GM12875 (cell line): Measurements from ENCODE around the gene UNC45B.
"Not testable (repeated sequence)": the region's sequence is repeated elsewhere in the genome, so short reads cannot be mapped to it uniquely, and the experiment has no call there.

ENCODE experiments used
- H3K4me3 ChIP-seq: one replicate; pipeline ENCODE4 v1.5.1; 2011; ENCODE audit warnings: low read depth, low read length, control low read depth
- CTCF ChIP-seq: IDR thresholded peaks from 2 replicates; pipeline ENCODE4 v1.5.1; 2011; ENCODE audit warnings: low read depth, mild to moderate bottlenecking, control low read depth, inconsistent platforms, low read length, moderate library complexity, borderline replicate concordance; ENCODE audit not compliant: insufficient read depth

Gene UNC45B

DNA sequence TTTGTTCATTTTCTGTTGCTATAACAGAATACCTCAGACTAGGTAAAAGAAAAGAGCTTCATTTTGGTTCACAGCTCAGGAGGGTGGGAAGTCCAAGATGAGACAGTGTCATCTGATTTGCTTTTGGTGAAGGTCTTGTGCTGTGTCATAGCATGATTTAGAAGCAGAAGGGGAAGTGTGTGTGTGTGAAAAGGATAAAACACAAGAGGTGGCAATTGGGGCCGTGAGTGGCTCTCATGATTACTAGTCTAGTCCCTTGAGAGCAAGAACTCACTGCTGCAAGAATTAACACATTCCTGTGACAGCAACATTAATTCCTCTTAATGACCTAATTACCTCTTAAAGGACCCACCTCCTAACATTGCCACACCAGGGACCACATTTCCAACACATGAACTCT lies 38.2 kb downstream of the UNC45B start:
- TF ChIP-seq CTCF, result no peak
- H3K4me3 ChIP-seq, result no peak overlapping the region

DNA sequence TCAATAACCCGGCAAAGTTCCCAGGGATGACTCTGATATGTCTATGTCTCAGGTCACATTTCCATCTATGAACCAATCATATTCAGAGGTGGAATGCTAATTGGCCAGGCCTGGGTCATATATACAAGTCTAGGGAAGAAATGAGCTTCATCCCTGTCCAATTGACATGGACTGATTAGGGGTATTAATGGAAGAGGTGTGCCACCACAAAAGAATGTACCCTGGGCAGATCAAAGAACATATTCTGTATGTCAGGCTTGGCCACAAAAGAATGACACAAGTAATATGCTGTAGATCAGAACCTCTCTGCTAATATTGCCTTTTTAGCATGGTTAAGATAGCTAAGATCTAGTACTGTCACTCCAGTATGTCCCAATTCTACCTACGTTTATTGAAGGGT lies 39.9 kb downstream of the UNC45B start:
- no peak overlapping the region for H3K4me3 ChIP-seq
- TF ChIP-seq CTCF, result no peak

GRCh38 chr17:35188111-35188510 lies 40.5 kb downstream of the UNC45B start:
- TF ChIP-seq CTCF, result no peak
- no peak overlapping the region for H3K4me3 ChIP-seq

GRCh38 chr17:35189291-35189690 lies 41.7 kb downstream of the UNC45B start:
- no peak for TF ChIP-seq CTCF
- no peak overlapping the region for H3K4me3 ChIP-seq

DNA sequence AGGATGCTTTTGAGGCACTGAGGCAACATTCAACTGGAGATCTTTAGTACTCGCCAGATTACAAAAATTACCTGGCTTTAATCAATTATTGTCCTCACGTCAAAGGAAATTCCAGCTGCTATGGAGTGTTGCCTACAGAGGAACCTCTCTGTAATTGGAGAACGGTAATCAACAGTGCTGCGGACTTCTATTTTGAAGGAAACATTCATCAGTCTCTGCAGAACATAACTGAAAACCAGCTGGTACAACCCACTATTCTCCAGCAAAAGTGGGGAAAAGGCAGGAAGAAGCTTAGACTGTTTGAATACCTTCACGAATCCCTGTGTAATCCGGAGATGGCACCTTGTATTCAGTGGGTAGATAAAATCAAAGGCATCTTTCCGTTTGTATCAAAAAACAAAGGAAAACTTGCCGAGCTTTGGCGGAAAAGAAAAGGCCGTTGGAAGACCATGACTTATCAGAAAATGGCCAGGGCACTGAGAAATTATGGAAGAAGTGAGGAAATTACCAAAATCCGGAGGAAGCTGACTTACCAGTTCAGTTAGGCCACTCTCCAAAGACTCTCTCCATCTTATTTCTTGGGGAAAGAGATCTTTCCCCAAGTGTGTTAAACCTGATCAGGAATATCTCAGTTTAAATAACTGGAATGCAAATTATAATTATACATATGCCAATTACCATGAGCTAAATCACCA lies 43.5 kb downstream of the UNC45B start:
- no peak for TF ChIP-seq CTCF
- H3K4me3 ChIP-seq, result no peak overlapping the region

GRCh38 chr17:35192708-35193107 lies 45.1 kb downstream of the UNC45B start:
- no peak for TF ChIP-seq CTCF
- H3K4me3 ChIP-seq, result no peak overlapping the region

DNA sequence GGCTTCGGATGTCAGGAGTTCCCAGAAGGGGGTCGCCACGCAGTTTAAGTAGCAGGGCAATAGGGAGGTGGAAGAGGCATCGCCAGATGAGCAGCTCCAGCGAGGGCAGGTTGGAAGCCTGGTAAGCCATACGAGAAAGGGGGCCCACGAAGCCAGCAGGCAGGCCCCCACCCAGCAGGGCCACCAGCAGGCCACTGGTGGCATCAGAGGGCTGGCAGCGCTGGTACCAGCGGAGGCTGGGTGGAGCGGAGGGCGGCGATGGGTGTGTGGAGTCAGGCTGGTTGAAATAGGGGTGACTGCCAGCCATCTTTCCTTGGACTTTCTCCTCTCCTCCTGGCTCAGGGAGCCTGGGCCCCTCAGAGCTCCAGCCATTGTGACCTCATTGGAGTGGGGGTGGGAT lies 46.4 kb downstream of the UNC45B start, which contains the start of gene SLC35G3:
Gene SLC35G3, minus strand, starts transcription at position 393 of the 400 bp plus-strand sequence. Its CDS starts 86 bp downstream, at position 307.
- H3K4me3 ChIP-seq, result not testable (repeated sequence)

DNA sequence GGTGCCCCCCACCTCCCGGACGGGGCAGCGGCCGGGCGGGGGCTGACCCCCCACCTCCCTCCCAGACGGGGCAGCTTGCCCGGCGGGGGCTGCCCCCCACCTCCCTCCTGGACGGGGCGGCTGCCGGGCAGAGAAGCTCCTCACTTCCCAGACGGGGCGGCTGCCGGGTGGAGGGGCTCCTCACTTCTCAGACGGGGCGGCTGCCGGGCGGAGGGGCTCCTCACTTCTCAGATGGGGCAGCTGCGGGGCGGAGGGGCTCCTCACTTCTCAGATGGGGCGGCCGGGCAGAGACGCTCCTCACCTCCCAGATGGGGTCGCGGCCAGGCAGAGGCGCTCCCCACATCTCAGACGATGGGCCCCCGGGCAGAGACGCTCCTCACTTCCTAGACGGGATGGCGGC lies 47.4 kb downstream of the UNC45B start:
- H3K4me3 ChIP-seq, result not testable (repeated sequence)

DNA sequence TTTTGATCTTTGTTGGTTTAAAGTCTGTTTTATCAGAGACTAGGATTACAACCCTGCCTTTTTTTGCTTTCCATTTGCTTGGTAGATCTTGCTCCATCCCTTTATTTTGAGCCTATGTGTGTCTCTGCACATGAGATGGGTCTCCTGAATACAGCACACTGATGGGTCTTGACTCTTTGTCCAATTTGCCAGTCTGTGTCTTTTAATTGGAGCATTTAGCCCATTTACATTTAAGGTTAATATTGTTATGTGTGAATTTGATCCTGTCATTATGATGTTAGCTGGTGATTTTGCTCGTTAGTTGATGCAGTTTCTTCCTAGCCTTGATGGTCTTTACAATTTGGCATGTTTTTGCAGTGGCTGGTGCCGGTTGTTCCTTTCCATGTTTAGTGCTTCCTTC lies 55.0 kb downstream of the UNC45B start:
- not testable (repeated sequence) for H3K4me3 ChIP-seq
